Astrocyte of the hippocampus (primary cell): ENCODE data around the gene GALNT7.

Source experiments
- DNase-seq: peaks from one replicate; pipeline ENCODE4 v3.0.0; 2011; ENCODE audit warnings: low read depth, low spot score

Gene GALNT7

DNA sequence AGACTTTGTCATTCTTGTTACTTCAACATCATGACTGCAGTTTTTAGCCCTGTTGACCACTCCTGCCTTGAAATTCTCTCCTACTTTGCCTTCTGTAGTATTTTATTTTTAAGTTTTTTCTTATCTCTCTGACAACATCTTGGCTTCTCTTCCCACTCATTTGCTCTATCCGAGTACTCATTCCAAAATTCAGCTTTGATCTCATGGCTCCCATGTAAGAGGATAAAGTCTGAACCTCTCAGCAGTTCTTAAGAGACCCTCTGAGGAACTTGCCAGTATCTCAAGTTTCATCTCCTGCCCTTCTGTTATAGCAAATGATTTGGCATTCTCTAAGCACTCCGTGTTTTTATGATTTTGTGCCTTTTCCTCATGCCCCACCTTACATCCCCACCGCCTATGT, 67.7 kb downstream of the GALNT7 start:
- DNase-seq = no peak

- DNase-seq = no peak
These were observed 68.5 kb downstream of the GALNT7 start for GRCh38 chr4:173237152-173237551.

GRCh38 chr4:173237762-173238161, 69.2 kb downstream of the GALNT7 start:
- DNase-seq = no peak

DNA sequence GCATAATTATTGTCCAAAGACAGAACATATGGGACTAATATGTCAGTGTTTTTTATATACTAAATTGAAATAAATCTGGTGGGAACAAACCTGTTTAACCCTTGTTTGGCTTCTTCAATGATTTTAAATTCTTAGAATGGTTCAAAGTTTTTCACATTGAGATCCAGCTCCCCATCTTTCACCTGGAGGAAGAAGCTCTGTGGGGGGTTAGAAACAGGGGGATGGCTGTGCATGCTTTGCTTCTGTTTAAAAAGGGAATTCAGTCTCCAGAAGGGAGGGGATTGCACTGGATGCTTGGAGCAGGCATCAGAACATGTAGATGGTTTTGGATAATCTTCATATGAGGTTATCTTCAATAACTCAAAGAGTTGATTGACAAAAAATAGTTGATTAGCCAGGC, 72.1 kb downstream of the GALNT7 start:
- DNase-seq = no peak

GRCh38 chr4:173242466-173243250, 74.0 kb downstream of the GALNT7 start:
- no peak for DNase-seq

- peak; percentile 54 for DNase-seq
These were observed 74.7 kb downstream of the GALNT7 start for GRCh38 chr4:173243321-173243720.

- DNase-seq = peak; percentile 22
These were observed 75.5 kb downstream of the GALNT7 start for GRCh38 chr4:173243917-173244658.

DNA sequence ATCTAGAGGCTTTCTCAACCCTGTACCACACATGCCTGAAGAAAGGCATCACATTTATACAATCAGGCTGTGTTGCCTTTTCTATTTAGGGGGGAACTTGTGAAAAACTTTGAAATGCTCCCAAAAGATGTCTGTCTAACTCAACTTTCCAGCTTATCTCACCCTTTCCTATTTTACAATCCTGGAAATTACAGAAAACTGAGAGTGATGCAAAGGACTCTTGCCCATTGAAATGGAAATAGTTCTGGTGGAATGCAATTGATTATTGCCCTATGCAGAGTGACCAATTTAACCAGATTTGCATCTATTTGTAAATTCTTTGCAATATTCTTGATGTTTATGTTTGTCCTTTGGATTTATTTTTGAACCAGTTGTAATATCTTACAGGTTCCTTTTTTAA, 77.3 kb downstream of the GALNT7 start:
- DNase-seq = no peak

DNA sequence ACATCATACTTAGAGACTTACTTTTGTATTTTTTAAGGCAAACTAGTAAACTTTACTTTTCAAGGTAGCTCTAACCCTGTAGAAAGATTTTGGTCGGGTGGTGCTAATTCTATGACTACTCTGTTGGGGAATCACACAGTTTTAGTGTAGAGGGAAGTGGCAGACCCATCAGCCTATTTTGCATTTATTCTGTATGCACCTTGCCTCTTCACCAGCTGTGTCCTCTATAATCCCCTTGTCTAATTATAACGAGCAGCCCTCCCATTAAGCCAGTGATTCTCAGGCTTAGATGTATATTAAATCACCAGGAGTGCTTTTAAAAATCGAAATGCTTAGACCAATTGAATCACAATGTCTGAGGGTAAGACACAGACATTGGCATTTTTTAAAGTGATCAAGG, 78.1 kb downstream of the GALNT7 start:
- no peak for DNase-seq

DNA sequence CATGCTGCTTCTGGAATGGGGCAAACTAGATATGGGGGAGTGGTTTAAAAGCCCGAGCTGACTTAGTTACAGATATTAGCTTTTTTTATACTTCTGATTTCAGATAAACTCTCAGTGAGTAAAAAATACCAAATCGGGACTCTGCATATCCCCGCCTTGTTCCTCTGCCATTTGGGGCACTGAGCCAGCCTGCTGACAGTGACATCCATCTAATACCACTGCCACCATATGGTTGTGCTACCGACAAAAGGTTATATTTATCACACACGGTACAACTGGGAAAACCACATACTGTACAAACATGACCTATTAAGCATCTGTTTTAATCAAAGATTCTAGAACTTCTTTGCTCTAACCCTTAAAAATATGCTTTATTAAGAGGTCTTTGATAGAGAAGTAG, 78.7 kb downstream of the GALNT7 start:
- no peak for DNase-seq

DNA sequence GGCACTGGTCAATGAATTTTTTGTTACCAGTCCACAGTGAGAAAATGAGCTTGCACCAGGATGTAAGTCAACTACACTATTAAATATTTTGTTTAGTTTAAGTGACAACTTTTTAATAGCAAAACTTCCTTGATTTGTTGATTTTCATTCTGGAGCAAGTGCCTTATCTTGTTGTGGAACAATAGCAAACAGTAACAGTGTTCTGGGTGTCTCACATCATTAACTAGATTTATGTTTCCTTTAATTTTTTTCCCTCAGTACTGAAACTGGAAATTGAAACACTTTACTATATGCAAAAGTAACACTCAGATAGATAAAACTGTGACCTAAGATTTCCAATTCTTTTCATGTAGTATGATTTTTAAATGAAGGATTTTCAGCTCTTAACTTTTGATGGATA, 80.1 kb downstream of the GALNT7 start:
- no peak for DNase-seq

DNA sequence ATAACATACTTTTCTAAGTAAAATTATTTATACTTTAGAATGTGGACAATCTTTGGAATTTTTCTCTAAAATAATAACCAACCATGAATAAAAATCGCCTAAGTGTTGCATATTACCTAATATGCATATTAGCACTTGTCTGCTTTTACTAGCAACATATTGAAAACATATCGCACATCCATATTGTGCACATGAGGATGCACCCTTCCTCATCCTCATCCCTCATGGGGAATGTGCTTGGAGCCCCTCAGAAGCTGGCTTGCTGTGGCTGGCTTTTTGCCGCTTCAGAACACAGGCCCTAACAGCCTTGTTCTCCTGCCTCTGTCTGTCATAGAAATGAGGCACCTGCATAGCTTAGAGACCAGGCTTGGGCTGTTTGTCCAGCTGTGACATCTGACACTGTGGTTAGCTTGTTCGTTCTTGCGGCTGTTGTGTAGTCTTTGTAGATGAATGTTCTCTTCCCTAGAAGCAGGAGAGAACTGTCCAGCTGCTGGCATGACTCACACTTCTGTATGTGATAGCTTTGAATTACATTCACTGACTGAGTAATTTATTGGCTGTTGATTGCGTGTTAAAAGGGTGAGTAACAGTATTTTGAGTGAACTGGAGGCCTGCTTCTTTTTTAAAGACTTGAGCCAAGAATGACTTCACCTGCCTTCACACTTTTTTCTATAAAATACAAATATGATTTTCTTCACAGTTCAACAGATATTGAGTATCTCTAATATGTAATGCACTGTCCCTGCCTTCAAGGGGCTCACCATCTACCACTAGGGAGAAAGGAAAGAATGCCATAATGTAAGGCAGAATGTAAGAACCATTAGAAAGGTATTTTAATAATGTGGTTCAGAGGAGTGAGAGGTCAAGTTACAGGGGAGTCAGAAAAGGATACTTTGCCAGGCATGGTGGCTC, 83.7 kb downstream of the GALNT7 start:
- DNase-seq = peak; percentile 98

GRCh38 chr4:173253561-173253960, 85.0 kb downstream of the GALNT7 start:
- DNase-seq = no peak

DNA sequence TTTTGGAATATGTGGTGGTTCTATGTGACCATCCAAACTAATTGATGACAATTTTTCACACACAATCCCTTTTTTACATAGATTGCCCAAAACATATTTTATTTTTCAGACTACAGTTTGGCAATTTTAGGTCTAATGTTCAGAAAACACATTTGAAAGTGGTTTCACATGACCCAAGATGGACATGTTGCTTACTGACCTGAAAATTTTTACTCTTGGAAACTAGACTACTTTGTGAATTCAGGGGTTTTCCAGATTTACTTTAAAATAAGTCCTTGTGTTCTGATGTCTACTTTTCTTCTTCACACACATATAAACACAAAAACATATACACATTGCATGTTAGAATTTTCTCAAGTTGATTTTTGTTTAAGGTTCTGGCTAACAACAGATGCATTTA, 86.0 kb downstream of the GALNT7 start:
- DNase-seq = no peak

- DNase-seq = no peak
These were observed 88.2 kb downstream of the GALNT7 start for GRCh38 chr4:173256825-173257224.

DNA sequence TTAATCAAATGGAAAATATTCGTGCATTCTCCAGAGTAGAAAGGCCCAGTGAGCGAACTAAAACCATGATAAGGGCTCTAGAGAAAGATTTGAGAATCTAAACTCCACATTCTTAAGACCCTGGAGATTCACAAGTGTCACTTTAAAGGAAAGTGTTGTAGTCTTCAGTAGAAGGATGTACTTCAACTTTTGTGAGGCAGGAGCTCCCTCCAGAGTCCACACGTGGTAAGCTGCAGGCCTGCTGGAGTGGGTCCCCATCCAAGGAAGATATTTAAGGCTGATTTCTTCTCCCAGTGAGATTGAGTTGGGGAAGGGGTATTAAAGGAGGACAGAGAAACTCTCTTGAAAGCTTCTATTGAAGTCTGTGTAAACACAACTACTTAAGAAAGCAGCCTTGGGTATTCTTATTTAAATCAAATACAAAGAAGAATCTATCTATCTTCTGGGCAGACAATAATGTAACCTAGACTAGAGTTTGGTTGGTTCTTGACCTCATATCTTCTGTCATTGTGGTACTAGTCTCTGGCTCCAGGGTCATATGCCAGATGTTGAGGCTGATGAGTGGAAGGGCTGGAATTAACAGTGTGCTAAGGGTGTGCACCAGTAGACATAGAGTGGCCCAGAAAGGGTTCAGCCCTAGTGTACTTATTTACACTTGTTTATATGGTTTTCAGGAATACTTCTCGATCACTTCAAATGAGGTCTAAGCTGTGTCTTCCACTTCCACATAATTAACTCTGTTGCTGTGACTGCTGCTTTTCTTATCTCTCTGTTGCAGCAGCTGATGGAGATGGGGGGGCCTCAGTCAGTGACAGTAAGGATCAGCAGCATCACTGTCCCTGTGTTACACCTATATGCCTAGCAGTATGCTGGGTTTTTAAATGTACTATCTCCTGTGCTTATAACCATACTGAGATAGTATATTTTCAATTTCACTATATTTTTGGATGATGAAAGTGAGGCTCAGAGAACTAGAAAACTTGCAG, 89.4 kb downstream of the GALNT7 start:
- DNase-seq = peak; percentile 81

GRCh38 chr4:173258866-173259265, 90.3 kb downstream of the GALNT7 start:
- no peak for DNase-seq

- DNase-seq = no peak
These were observed 90.7 kb downstream of the GALNT7 start for GRCh38 chr4:173259310-173259709.

DNA sequence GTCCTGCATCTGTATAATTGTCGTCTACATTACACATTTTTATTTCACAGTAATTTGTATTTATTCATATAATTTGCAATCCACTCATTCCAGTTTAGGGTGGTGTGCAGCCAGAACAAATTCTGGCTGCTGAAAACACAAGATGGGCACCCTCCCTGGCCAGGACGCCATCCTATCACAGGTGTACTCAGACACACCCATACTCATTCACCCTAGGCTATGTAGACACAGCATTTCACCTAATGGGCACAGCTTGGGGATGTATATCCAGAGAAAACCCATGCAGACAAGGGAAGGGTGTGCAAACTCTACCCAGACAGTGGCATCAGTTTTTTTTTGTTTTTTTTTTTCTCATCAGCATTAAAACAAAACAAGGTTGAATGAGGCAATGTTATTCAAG, 92.4 kb downstream of the GALNT7 start:
- no peak for DNase-seq

DNA sequence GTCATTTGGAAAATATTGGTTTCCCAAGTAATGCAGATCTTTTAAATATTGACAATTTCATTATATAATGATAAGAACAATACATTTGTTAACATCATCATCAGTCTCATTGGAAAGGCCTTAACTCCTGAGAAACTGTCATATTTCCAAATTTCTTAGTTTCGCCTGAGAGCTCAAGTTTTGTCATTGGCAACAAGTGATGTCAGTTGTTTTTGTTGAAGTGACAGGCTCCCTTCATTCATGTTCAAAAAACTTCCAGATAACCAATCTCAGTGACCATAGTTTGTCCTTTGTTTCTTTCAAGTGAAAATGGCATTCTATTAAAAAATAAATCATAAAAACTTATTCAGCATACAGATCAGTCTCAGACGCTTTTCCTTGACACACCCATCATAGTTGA, 93.8 kb downstream of the GALNT7 start:
- DNase-seq = no peak

DNA sequence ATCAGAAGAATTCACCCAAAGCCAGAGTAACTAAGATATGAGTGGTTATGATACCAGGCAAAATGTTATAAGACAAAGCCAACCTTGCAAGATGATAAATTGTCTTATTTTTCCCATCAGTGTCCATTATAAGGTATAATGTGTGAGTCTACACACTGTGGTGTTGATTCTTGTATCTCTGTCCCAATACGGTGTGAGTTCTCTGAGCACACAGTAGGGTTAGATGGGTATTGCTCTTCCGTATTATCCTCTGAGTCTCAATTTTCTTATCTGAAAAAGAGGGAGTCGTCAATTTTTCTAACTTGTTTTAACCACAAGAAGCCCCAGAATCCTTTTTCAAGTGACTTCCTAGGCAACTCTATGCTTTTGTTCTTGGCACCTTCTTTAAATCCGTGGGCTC, 95.6 kb downstream of the GALNT7 start:
- DNase-seq = no peak
